GM21528 (cell line): Measurements from ENCODE around the gene PLA2R1.

Experiments
- ATAC-seq: cut with Tn5 transposase; IDR thresholded peaks from one replicate; pipeline ENCODE4 v1.9.1; 2021; ENCODE audit warnings: mild to moderate bottlenecking, moderate library complexity; ENCODE audit not compliant: unreplicated experiment, low FRiP score

The PLA2R1 gene

GRCh38 chr2:160035125-160035524 lies 27.3 kb downstream of the PLA2R1 start:
- no peak for ATAC-seq

DNA sequence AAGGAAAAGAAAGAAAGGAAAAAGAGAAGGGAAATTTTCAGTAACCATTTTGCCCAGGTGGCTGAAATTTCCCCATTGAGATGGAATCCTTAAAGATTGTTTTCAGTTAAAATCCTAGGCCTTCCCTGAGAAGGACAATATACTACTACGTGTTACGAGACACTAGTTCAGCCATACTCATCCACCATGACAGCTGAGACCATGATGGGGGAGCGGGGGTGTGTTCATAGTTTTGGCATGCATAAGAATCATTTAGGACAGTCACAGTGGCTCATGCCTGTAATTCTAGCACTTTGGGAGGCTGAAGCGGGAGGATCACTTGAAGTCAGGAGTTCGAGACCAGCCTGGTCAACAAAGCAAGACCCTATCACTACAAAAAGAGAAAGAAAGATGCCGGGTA lies 28.0 kb downstream of the PLA2R1 start:
- ATAC-seq, result no peak

DNA sequence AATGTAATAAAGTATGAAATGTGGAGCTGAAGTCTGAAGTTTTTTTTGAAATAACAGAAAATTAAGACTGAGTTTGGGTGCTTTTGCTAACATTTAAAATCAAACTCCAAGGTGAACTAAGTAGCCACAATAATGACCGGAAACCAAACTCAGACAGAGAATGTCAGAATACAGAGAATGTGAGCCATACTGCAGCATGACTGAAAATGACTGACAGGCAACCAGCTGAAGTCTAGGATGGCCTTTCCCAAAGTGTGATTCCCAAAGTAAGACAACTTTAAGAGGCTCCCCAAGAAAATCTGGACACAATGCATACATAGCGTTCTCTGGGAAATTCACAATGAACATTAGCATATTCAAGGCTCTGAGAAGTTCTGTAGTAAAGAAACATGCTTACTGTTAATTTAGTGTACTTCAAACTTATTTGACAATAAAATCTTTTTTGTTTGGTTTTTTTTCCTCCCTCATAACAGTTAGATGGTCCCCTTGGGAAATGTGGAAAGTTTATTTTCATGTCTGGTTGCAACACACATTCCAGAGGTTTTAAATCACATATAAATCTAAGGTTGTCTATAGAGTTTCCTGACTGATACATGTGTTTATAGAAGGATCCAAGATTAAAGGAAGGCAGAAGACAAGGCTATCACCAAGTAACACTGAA lies 28.6 kb downstream of the PLA2R1 start:
- ATAC-seq, result no peak

DNA sequence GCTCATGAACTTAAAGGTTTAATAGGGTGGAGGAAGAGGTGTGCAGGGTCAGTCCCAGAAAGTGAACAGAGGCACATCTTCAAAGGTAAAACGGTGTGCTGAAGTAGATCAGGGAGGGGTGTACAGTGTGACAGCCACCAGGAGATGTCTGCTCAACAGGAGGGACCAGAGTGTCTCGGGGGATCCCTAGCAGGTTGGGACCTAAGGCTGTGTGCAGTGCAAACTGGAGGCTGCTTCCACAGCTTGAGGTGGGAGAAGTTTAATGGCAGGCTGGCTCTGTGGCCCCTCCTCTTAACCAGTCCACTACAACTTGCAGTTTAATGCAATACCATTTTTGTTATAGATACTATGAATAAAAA lies 33.2 kb downstream of the PLA2R1 start:
- ATAC-seq, result no peak

DNA sequence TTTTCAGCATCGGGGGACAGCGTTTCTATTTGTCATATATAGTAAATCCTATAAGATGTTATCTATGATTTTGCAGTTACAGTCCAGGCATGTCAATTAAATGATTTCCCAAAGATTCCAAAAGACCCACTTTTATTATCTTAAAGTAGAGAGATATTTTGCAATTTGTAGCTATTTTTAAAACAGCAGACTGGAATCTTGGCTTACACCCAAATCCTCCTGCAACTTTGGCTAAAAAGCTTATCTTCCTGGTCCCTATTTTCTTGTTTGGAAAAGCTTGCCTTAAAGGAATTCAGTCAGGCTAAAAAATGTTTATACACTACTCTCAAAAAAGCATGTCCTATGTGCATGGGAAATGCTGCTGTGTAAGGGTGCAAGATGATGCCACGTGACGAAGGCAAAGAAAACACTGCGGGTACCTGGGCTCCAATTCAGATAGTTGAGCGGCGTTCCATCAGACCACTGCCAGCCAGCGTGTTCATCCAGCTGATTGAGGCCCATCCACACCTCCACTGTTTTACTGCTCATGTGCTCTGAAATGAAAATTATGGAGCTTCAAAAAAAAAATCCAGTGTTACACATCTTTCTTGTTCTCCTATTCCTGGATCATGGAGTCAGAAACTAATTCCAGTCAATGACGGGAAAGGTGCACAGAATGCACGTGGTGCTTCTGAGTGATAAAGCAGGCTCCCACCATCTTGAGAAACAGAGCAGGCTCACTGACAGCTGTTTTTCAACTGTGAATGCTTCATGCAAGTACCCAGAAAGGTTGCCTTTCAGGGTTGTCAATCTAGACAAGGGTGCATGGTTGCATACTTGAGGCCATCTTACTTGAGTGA lies 33.8 kb downstream of the PLA2R1 start:
- ATAC-seq, result no peak

DNA sequence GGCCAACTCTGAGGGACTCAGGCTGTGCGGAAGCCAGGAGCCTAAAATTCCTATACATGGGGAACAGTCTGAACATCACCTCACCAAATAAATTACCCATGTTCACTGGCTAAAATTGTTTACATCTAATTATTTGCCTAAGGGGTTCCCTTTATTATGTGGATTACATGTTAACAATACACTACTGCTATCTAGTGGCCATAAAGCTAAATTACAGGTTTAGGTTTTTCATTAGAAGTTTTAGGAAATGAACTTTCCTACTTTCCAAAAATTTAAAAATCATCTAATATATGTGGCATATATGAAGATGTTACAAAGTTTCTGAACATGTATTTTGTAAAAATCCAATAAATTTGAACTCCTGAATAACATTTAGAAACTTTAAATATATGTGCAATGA lies 40.3 kb downstream of the PLA2R1 start:
- no peak for ATAC-seq

- no peak for ATAC-seq
Observed at GRCh38 chr2:160019374-160020090, 42.9 kb downstream of the PLA2R1 start.

DNA sequence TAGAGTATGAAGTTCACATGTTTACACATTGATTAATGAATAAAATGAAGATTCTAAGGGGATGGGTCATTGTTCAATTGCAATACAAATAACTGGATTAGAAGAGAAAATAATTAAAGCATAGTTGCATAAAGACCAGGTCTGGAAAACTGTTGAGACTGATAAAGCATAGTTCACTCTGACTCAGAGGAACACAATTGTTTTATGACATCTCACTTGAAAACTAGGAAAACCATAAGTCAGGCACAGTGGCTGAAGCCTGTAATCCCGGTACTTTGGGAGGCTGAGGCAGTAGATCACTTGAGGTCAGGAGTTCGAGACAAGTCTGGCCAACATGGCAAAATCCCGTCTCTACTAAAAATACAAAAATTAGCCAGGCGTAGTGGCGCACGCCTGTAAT lies 46.7 kb downstream of the PLA2R1 start:
- no peak for ATAC-seq

- ATAC-seq, result no peak
Observed at GRCh38 chr2:160014227-160014626, 48.2 kb downstream of the PLA2R1 start.

GRCh38 chr2:160010361-160011145 lies 51.9 kb downstream of the PLA2R1 start:
- ATAC-seq, result no peak

DNA sequence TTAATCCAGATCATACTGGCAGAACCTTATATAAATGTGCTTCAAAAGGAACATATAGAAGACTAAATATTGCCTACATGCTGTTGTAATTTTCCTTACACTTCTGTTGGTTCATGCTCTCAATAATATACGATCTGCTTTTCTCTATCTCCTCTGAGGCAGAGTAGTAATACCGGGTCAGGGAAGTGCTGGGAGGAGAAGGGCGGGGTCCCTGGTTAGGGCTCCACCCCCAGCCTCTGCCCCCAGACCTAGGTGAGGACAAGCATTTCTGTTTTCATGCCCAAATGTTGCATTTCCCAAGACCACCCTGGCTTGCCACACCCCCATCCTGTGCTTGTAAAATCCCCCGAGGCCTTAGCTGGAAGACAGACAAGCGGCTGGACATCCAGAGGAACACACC lies 55.3 kb downstream of the PLA2R1 start:
- no peak for ATAC-seq

- ATAC-seq, result peak; percentile 71
Observed at GRCh38 chr2:160006475-160006874, 55.9 kb downstream of the PLA2R1 start.

DNA sequence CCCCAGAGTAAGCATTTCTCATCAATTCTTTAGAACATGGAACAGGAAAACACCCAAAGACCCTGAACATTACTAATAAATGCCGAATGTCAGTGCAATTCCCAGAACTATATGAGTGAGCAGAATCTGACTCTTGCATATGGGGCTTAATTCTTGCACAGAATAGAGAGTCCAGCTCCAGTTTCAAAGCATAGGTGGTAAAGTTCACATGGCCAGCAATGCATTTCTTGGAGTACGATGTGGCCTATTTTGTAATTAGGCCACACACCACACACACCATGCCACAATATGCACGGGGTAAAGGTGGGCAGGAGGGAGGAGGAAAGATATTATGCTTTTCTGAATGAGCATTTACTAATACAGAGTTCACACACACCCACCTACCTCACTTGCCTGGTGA lies 56.5 kb downstream of the PLA2R1 start:
- peak; percentile 14 for ATAC-seq

- no peak for ATAC-seq
Observed at GRCh38 chr2:160005476-160005875, 56.9 kb downstream of the PLA2R1 start.

DNA sequence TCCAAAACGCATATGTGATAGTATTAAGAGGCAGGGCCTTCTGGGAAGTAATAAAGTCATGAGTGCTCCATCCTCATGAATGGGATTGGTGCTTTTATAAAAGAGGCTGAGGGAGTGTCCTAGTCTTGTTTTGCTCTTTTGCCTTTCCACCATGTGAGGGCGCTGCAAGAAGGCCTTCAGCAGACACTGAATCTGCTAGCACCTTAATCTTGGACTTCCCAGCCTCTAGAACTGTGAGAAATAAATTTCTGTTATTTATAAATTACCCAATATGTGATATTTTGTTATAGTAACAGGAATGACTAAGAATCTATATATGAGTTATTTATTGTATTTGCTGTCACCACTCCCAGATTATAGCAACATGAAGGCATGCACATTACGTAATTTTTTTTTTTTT lies 63.5 kb downstream of the PLA2R1 start:
- no peak for ATAC-seq

DNA sequence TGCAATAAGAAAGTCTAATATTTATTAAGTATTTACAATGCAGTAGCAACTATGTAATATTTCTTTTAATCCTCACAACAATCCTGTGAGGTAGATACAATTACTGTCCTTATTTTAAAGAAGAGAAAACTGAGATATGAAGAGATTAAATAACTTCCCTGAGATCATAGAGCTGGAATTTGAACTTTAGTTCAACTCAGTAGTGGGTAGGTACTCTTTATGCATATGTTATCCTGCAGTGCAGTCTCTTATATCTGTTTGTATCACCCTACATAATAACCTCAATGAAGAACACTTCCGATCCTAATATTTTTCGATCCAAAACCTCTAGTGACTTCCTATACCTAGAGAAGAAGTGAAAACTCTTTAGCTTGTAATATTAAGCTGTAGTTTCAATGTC lies 64.2 kb downstream of the PLA2R1 start:
- ATAC-seq, result no peak

GRCh38 chr2:159996792-159997546 lies 65.4 kb downstream of the PLA2R1 start:
- ATAC-seq, result no peak

- ATAC-seq, result no peak
Observed at GRCh38 chr2:159995038-159995437, 67.4 kb downstream of the PLA2R1 start.

DNA sequence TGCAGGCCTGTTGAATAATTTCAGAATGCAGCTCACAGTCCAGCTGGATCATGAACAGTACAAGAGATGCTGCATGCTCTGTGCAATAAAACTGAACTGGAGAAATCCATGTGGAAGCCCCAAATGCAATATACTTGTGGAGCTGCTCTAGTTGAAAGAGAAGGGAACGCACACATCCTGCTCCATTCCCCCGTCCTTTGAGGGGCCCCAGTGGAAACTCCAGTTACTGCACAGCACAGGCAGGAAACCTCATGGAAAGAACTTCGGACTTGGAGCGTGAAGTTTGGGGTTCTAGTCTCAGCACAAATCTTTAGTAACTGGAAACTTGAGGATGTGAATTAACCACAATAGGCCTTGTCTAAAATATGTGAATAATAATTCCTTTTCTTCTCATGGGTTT lies 73.2 kb downstream of the PLA2R1 start:
- ATAC-seq, result no peak

GRCh38 chr2:159988412-159988970 lies 73.9 kb downstream of the PLA2R1 start:
- no peak for ATAC-seq
